Measurements from ENCODE around the gene NCK2. TPM values are rescaled to one million over a fixed set of nuclear protein-coding genes. Genes with fewer than 3 reads are reported as not detected.

NCK2 gene
- total RNA-seq, 1 donor from 2014 or later: 55.2 TPM

DNA sequence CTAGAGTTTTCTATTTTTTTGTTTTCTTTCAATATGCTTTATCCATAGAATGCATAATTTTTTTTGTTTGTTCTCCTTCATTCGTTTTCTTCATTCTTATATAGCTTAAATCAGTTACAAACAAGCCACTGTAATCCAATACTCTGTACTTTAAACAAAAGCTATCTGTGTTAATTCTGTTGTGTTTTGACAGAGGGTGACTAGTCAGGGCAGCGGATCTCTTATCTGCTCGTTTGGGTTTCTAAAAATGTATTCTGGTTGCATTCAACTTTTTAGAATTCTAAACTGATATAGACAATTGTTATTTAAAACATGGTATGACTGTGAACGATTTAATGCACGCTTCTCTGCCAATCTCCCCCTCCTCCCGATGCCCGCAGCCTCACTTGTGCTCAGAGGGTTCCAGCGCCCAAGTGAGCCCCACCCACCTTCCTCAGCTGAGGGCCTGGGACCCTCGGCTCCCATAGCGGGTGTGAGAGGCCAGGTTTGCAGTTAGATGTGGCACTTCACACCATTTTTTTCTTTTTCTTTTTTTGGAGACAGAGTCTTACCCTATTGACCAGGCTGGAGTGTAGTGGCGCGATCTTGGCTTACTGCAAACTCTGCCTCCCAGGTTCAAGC is 44.1 kb downstream of the NCK2 start:
- Mint-ChIP-seq H3K27ac (ENCODE audit: unreplicated experiment) (peak overlapping the region; percentile 57), H3K36me3 (ENCODE audit: low read depth) (no peaks in the 10 kb centered on the region), H3K9me3 (ENCODE audit: low read depth) (no peaks in the 10 kb centered on the region), H3K27me3 (ENCODE audit: low read depth) (no peaks in the 10 kb centered on the region), H3K4me1 (ENCODE audit: low read depth) (peaks cover 39% of the 10 kb centered on the region), H3K4me3 (ENCODE audit: unreplicated experiment) (no peak overlapping the region)
- TF ChIP-seq, protein P1, sequence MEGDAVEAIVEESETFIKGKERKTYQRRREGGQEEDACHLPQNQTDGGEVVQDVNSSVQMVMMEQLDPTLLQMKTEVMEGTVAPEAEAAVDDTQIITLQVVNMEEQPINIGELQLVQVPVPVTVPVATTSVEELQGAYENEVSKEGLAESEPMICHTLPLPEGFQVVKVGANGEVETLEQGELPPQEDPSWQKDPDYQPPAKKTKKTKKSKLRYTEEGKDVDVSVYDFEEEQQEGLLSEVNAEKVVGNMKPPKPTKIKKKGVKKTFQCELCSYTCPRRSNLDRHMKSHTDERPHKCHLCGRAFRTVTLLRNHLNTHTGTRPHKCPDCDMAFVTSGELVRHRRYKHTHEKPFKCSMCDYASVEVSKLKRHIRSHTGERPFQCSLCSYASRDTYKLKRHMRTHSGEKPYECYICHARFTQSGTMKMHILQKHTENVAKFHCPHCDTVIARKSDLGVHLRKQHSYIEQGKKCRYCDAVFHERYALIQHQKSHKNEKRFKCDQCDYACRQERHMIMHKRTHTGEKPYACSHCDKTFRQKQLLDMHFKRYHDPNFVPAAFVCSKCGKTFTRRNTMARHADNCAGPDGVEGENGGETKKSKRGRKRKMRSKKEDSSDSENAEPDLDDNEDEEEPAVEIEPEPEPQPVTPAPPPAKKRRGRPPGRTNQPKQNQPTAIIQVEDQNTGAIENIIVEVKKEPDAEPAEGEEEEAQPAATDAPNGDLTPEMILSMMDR (IDR thresholded peaks at IDR 0.05): no peak
- DNase-seq (ENCODE audit: low spot score): no peak

DNA sequence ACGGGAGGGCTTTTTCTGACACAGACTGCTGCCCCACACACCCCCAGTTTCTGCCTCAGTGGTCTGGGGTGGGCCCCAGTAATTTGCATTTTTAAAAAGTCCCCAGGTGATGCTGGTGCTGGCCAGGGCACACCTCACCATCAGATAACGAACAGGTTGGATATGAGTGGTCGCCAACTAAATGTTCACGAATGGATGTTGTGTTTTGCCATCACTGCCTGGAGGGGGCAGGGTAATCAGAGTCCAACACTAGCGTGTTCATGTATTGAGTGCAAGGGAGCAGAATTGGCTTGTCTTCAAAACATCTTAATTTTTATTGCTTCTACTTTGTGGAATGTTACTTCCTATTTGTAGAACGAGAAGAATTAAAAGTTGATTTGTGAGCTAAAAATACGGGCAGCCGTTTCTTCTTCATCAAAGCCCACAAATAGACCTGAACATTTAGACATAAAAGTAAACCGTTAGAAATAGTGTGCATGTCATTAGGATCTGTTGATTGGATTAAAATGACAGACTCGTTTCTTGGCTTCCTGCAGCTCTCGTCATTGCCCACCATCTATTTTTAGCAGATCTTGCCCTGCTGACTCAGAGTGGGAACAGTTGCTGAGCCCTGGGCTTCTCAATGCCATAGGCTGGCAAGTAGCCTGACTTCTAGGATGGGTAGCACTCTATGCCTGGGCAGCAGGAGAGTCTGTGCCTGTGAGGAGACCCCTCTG is 45.2 kb downstream of the NCK2 start:
- DNase-seq (ENCODE audit: low spot score): no peak
- H3K4me3 Mint-ChIP-seq (ENCODE audit: unreplicated experiment): no peak overlapping the region
- no peaks in the 10 kb centered on the region for H3K36me3 Mint-ChIP-seq (ENCODE audit: low read depth)
- H3K27ac Mint-ChIP-seq (ENCODE audit: unreplicated experiment): peak overlapping the region; percentile 74
- peaks cover 41% of the 10 kb centered on the region for H3K4me1 Mint-ChIP-seq (ENCODE audit: low read depth)
- TF ChIP-seq, protein P1 (IDR thresholded peaks at IDR 0.05): peak; percentile 53
- no peaks in the 10 kb centered on the region for H3K9me3 Mint-ChIP-seq (ENCODE audit: low read depth)
- no peaks in the 10 kb centered on the region for H3K27me3 Mint-ChIP-seq (ENCODE audit: low read depth)

DNA sequence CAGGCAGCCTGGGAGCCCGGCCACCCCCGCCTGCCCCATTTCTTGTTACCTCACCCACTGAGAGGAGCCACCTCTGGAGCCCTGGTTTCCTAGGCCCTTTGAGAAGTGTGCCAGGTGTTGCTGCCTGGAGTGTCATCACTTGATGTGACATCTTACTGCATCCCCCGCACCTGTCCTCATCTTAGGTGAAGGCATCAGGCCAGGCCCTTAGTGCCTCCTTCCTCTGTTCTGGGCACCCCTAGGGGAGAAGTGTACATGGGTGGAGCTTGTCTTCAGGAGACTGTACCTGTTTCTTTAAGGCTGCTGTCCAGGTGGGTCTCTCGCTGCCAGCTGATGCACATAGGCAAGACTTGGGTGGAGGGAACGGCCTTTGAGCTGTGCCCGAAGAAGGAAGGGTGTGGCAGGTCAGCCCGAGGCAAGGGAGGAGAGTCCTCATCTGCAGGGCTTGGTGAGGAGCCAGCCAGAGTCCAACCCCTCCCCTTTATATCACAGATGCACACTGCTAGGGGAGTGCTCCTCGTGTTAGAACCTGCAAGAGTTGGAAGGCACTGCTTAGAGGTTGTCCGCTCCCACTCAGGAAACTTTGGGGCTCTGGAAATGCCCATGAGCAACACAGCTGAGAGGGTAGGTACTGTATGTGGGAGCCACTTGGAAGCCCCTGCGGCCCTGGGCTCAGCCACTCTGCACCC is 45.9 kb downstream of the NCK2 start:
- peaks cover 47% of the 10 kb centered on the region for H3K4me1 Mint-ChIP-seq (ENCODE audit: low read depth)
- no peaks in the 10 kb centered on the region for H3K36me3 Mint-ChIP-seq (ENCODE audit: low read depth)
- peak overlapping the region; percentile 74 for H3K27ac Mint-ChIP-seq (ENCODE audit: unreplicated experiment)

DNA sequence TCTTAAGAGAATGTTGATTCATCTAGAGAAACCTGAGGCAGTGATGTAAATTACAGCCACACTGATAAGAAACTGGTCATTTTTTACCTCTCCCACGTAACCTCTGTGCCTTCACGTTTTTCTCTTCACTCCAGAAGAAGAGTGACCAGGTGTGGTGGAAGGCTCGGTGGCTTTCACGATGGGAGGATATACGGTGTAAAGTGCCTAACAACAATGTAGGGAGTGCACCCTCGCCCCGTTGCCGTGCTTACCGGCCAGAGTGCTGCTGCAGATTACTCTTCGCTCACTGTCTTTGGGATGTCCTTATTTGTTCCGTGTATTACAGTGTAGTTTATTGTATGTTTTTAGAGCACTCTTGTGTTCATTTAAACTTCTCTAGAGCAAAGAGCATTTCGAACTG is 46.5 kb downstream of the NCK2 start:
- TF ChIP-seq, protein P1 (IDR thresholded peaks at IDR 0.05): no peak
- DNase-seq (ENCODE audit: low spot score): no peak
- no peaks in the 10 kb centered on the region for H3K9me3 Mint-ChIP-seq (ENCODE audit: low read depth)
- no peaks in the 10 kb centered on the region for H3K36me3 Mint-ChIP-seq (ENCODE audit: low read depth)
- H3K27me3 Mint-ChIP-seq (ENCODE audit: low read depth): no peaks in the 10 kb centered on the region
- H3K4me1 Mint-ChIP-seq (ENCODE audit: low read depth): peaks cover 53% of the 10 kb centered on the region
- H3K4me3 Mint-ChIP-seq (ENCODE audit: unreplicated experiment): no peak overlapping the region
- no peak overlapping the region for H3K27ac Mint-ChIP-seq (ENCODE audit: unreplicated experiment)

More for the DNA sequence above, 45.9 kb downstream of the NCK2 start:
- H3K4me3 Mint-ChIP-seq (ENCODE audit: unreplicated experiment): no peak overlapping the region
- no peaks in the 10 kb centered on the region for H3K27me3 Mint-ChIP-seq (ENCODE audit: low read depth)
- no peak for DNase-seq (ENCODE audit: low spot score)
- TF ChIP-seq, protein P1 (IDR thresholded peaks at IDR 0.05): no peak
- no peaks in the 10 kb centered on the region for H3K9me3 Mint-ChIP-seq (ENCODE audit: low read depth)

DNA sequence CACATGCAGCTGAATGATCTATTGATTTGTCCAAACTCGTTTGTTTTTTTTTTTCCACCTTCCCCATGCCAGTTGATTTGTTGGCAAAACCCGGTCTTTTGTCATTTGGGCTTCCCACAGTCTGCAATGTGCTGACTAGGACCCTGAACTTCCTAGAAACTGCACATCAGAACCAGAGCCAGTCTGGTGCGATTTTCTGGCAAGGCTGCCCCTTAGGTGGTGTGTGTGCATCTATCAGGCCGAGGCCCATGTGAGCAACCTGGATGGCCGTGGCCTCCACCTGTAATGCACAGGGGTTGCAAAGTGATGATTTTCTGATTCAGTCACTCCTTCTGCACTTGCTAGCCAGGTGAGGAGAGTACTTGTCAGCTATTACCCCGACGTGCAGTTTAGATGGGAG is 47.8 kb downstream of the NCK2 start:
- H3K27ac Mint-ChIP-seq (ENCODE audit: unreplicated experiment): no peak overlapping the region

More for the DNA sequence above, 47.8 kb downstream of the NCK2 start:
- Mint-ChIP-seq H3K36me3 (ENCODE audit: low read depth) (no peaks in the 10 kb centered on the region), H3K4me3 (ENCODE audit: unreplicated experiment) (no peak overlapping the region), H3K9me3 (ENCODE audit: low read depth) (no peaks in the 10 kb centered on the region), H3K27me3 (ENCODE audit: low read depth) (no peaks in the 10 kb centered on the region), H3K4me1 (ENCODE audit: low read depth) (peaks cover 60% of the 10 kb centered on the region)
- no peak for DNase-seq (ENCODE audit: low spot score)
- TF ChIP-seq, protein P1 (IDR thresholded peaks at IDR 0.05): no peak
